Astrocyte (in vitro differentiated cells and primary cell): ENCODE results near the gene HMOX2. TPM values are rescaled to one million over a fixed set of nuclear protein-coding genes. Genes with fewer than 3 reads are reported as not detected.

Experiments
- DNase-seq: peaks from one replicate; pipeline ENCODE4 v3.0.0-alpha.2; 2010; ENCODE audit warnings: low read depth
- FAIRE-seq: peaks from 2 replicates; lab custom pipeline; 2011; peaks lifted over from hg19 to GRCh38; lab: Jason Lieb, UNC
- H2AFZ ChIP-seq: 2 replicates; pipeline ENCODE4 v1.6.0; 2012; ENCODE audit warnings: low read depth, low read length, inconsistent platforms
- H3K27ac ChIP-seq: 2 replicates; pipeline ENCODE4 v1.5.1; 2011; ENCODE audit warnings: low read depth, low read length, inconsistent platforms
- H3K27me3 ChIP-seq: 2 replicates; pipeline ENCODE4 v1.6.0; 2011; ENCODE audit warnings: low read length, inconsistent platforms; ENCODE audit not compliant: insufficient read depth
- H3K36me3 ChIP-seq: 2 replicates; pipeline ENCODE4 v1.5.1; 2011; ENCODE audit warnings: low read length, inconsistent platforms; ENCODE audit not compliant: insufficient read depth
- H3K4me1 ChIP-seq: 2 replicates; pipeline ENCODE4 v1.5.1; 2011; ENCODE audit warnings: low read length, inconsistent platforms; ENCODE audit not compliant: insufficient read depth
- H3K4me2 ChIP-seq: 2 replicates; pipeline ENCODE4 v1.6.0; 2012; ENCODE audit warnings: low read length, inconsistent platforms
- H3K4me3 ChIP-seq: 2 replicates; pipeline ENCODE4 v1.5.1; 2011; ENCODE audit warnings: low read depth, mild to moderate bottlenecking, low read length, inconsistent platforms; ENCODE audit not compliant: insufficient read depth
- H3K79me2 ChIP-seq: 2 replicates; pipeline ENCODE4 v1.6.0; 2012; ENCODE audit warnings: mild to moderate bottlenecking, low read length, inconsistent platforms; ENCODE audit not compliant: insufficient read depth
- H3K9ac ChIP-seq: 2 replicates; pipeline ENCODE4 v1.6.0; 2012; ENCODE audit warnings: mild to moderate bottlenecking, low read length, inconsistent platforms
- H3K9me3 ChIP-seq: 2 replicates; pipeline ENCODE4 v1.5.1; 2012; ENCODE audit warnings: low read depth, mild to moderate bottlenecking, low read length, inconsistent platforms; ENCODE audit not compliant: insufficient read depth
- H4K20me1 ChIP-seq: 2 replicates; pipeline ENCODE4 v1.6.0; 2012; ENCODE audit warnings: low read length, inconsistent platforms; ENCODE audit not compliant: insufficient read depth
- H3K27ac Mint-ChIP-seq: one replicate; pipeline ENCODE4 v1.8.0; 2021; ENCODE audit warnings: mild to moderate bottlenecking, mixed read lengths; ENCODE audit not compliant: unreplicated experiment
- H3K27me3 Mint-ChIP-seq: one replicate; pipeline ENCODE4 v1.8.0; 2021; ENCODE audit warnings: low read depth, mixed read lengths; ENCODE audit not compliant: unreplicated experiment
- H3K36me3 Mint-ChIP-seq: one replicate; pipeline ENCODE4 v1.8.0; 2021; ENCODE audit warnings: low read depth, mixed read lengths; ENCODE audit not compliant: unreplicated experiment
- H3K4me1 Mint-ChIP-seq: one replicate; pipeline ENCODE4 v1.8.0; 2021; ENCODE audit warnings: low read depth, mixed read lengths; ENCODE audit not compliant: unreplicated experiment
- H3K4me3 Mint-ChIP-seq: one replicate; pipeline ENCODE4 v1.8.0; 2021; ENCODE audit warnings: mild to moderate bottlenecking, moderate library complexity, mixed read lengths; ENCODE audit not compliant: unreplicated experiment
- H3K9me3 Mint-ChIP-seq: one replicate; pipeline ENCODE4 v1.8.0; 2021; ENCODE audit warnings: mild to moderate bottlenecking, mixed read lengths; ENCODE audit not compliant: unreplicated experiment
- EZH2 ChIP-seq: IDR thresholded peaks from 2 replicates; pipeline ENCODE4 v1.6.1; 2012; ENCODE audit warnings: mild to moderate bottlenecking, low read length, inconsistent platforms; ENCODE audit not compliant: insufficient read depth
- total RNA-seq: library from RNA; stranded (reverse); gene quantifications from 2 replicates; pipeline ENCODE4 v1.2.1, GENCODE V29; 2021
- TF ChIP-seq, protein P1 (sequence below): IDR thresholded peaks from 2 replicates; pipeline ENCODE4 v1.5.1; 2011; ENCODE audit warnings: low read depth, mild to moderate bottlenecking, inconsistent platforms, low read length, moderate library complexity; ENCODE audit not compliant: insufficient read depth

Gene HMOX2
- total RNA-seq, 1 donor from 2014 or later: 64.9 TPM

DNA sequence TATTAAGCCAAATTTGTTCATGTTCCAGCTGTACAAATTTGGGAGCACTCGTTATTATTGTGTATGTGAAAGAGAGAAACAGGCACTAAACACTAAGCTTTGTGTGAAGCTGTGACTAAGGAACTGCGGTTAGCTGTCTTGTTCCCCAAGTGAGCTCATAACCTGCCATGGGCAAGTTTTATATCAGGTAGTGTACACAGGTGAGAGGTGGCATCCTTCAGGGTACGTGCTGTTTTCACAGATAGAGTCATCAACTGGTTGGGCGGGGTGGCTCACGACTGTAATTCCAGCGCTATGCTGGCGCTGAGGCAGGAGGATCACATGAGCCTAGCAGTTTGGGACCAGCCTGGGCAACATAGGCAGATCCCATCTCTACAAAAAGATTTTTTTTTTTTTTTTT is 47.7 kb upstream of the HMOX2 start:
- TF ChIP-seq, protein P1, sequence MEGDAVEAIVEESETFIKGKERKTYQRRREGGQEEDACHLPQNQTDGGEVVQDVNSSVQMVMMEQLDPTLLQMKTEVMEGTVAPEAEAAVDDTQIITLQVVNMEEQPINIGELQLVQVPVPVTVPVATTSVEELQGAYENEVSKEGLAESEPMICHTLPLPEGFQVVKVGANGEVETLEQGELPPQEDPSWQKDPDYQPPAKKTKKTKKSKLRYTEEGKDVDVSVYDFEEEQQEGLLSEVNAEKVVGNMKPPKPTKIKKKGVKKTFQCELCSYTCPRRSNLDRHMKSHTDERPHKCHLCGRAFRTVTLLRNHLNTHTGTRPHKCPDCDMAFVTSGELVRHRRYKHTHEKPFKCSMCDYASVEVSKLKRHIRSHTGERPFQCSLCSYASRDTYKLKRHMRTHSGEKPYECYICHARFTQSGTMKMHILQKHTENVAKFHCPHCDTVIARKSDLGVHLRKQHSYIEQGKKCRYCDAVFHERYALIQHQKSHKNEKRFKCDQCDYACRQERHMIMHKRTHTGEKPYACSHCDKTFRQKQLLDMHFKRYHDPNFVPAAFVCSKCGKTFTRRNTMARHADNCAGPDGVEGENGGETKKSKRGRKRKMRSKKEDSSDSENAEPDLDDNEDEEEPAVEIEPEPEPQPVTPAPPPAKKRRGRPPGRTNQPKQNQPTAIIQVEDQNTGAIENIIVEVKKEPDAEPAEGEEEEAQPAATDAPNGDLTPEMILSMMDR: no peak
- TF ChIP-seq EZH2: no peak
- peaks cover 20% of the 10 kb centered on the region for H4K20me1 ChIP-seq
- peaks cover 10% of the 10 kb centered on the region for H3K4me1 Mint-ChIP-seq
- H3K27ac ChIP-seq: no peak overlapping the region
- no peak overlapping the region for H3K4me3 ChIP-seq
- peaks cover 9% of the 10 kb centered on the region for H3K36me3 ChIP-seq
- no peak for DNase-seq
- H3K79me2 ChIP-seq: peaks cover 61% of the 10 kb centered on the region
- H3K9ac ChIP-seq: no peak overlapping the region
- H2AFZ ChIP-seq: no peak overlapping the region
- no peaks in the 10 kb centered on the region for H3K9me3 Mint-ChIP-seq
- H3K4me3 Mint-ChIP-seq: no peak overlapping the region
- no peak overlapping the region for H3K27ac Mint-ChIP-seq
- H3K27me3 ChIP-seq: no peaks in the 10 kb centered on the region
- peaks cover 10% of the 10 kb centered on the region for H3K4me1 ChIP-seq
- H3K9me3 ChIP-seq: no peaks in the 10 kb centered on the region
- H3K4me2 ChIP-seq: no peak overlapping the region
- peaks cover 5% of the 10 kb centered on the region for H3K36me3 Mint-ChIP-seq
- no peak for FAIRE-seq
- no peaks in the 10 kb centered on the region for H3K27me3 Mint-ChIP-seq

DNA sequence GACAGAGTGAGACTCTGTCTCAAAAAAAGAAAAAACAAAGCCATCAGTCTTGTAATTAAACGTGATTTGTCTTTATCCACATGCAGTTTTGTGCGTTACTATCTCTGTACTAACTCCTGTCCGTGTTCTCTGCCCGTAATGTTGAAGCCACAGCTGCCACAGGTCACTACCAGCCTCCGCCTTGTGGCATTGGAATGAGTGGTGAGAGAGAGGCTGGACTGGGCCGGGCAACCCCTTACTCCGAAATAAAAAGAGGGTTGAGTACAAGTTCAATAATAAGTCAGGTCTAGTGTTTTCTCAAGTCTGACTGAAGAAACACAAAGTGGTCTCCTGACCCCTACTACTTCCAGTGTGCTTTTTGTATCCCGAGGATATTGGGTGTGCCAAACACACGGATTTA is 45.2 kb upstream of the HMOX2 start:
- H3K4me2 ChIP-seq: no peak overlapping the region
- Mint-ChIP-seq H3K4me3 (no peak overlapping the region), H3K27ac (no peak overlapping the region), H3K36me3 (peaks cover 7% of the 10 kb centered on the region), H3K27me3 (no peaks in the 10 kb centered on the region), H3K4me1 (peaks cover 10% of the 10 kb centered on the region), H3K9me3 (no peaks in the 10 kb centered on the region)
- H3K4me3 ChIP-seq: no peak overlapping the region
- no peak for DNase-seq
- TF ChIP-seq, protein P1: no peak
- no peak for TF ChIP-seq EZH2
- H2AFZ ChIP-seq: no peak overlapping the region
- no peak for FAIRE-seq
- peaks cover 26% of the 10 kb centered on the region for H4K20me1 ChIP-seq
- H3K79me2 ChIP-seq: peaks cover 75% of the 10 kb centered on the region
- peaks cover 22% of the 10 kb centered on the region for H3K36me3 ChIP-seq
- no peak overlapping the region for H3K9ac ChIP-seq
- H3K27ac ChIP-seq: no peak overlapping the region
- H3K4me1 ChIP-seq: peaks cover 4% of the 10 kb centered on the region
- no peaks in the 10 kb centered on the region for H3K27me3 ChIP-seq
- no peaks in the 10 kb centered on the region for H3K9me3 ChIP-seq

DNA sequence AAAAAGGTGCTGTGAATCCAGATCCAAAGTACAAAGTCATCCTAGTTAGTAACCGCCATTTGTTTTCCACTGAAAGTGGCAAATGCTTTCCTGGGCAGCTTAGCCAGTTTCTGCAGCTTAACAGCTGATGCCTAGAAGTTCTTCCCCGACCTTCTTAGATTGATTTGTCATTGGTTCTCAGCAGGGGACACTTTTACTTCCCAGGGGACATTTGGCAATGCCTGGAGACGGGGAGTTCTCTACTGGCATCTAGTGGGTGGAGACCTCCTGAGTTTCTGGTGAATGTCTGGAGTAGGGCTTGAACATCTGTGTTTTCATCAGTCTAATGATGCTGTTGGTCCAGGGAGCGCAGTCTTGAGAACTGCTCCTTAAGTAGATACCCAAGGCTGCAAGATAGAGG is 43.0 kb upstream of the HMOX2 start:
- Mint-ChIP-seq H3K36me3 (peaks cover 14% of the 10 kb centered on the region), H3K27me3 (no peaks in the 10 kb centered on the region), H3K4me3 (no peak overlapping the region), H3K9me3 (no peaks in the 10 kb centered on the region), H3K4me1 (peaks cover 3% of the 10 kb centered on the region), H3K27ac (no peak overlapping the region)
- FAIRE-seq (no peak), DNase-seq (no peak)
- Histone ChIP-seq H3K9me3 (no peaks in the 10 kb centered on the region), H3K4me1 (no peaks in the 10 kb centered on the region), H3K9ac (no peak overlapping the region), H3K36me3 (peaks cover 33% of the 10 kb centered on the region), H3K27ac (no peak overlapping the region), H4K20me1 (peaks cover 22% of the 10 kb centered on the region), H3K79me2 (peaks cover 57% of the 10 kb centered on the region), H2AFZ (no peak overlapping the region), H3K4me3 (no peak overlapping the region), H3K4me2 (no peak overlapping the region), H3K27me3 (no peaks in the 10 kb centered on the region)
- no peak for TF ChIP-seq EZH2
- TF ChIP-seq, protein P1: no peak
